Hepatocyte (in vitro differentiated cells): ENCODE results near the gene MANBA. TPM values are rescaled to one million over a fixed set of nuclear protein-coding genes. Genes with fewer than 3 reads are reported as not detected.

Source experiments
- DNase-seq: peaks from one replicate; pipeline ENCODE4 v3.0.0-alpha.2; 2016; ENCODE audit warnings: low spot score
- H2AFZ ChIP-seq: fragments of 200-600 bp; sonication (generic); 2 replicates; pipeline ENCODE4 v1.6.0; 2016; ENCODE audit warnings: antibody characterized with exemption, mild to moderate bottlenecking
- H3K27ac ChIP-seq: fragments of 200-600 bp; sonication (generic); 2 replicates; pipeline ENCODE4 v1.5.1; 2016; ENCODE audit warnings: mild to moderate bottlenecking
- H3K27me3 ChIP-seq: fragments of 200-600 bp; sonication (generic); 2 replicates; pipeline ENCODE4 v1.6.1; 2016
- H3K36me3 ChIP-seq: fragments of 200-600 bp; sonication (generic); replicated peaks from 2 replicates; pipeline ENCODE4 v1.5.1; 2016; ENCODE audit warnings: low read depth; ENCODE audit not compliant: insufficient read depth
- H3K4me1 ChIP-seq: fragments of 200-600 bp; sonication (generic); 2 replicates; pipeline ENCODE4 v1.5.1; 2016; ENCODE audit warnings: mild to moderate bottlenecking, moderate library complexity; ENCODE audit not compliant: insufficient read depth
- H3K4me2 ChIP-seq: fragments of 200-600 bp; sonication (generic); 2 replicates; pipeline ENCODE4 v1.6.0; 2016
- H3K4me3 ChIP-seq: fragments of 200-600 bp; sonication (generic); 2 replicates; pipeline ENCODE4 v1.5.1; 2016; ENCODE audit warnings: mild to moderate bottlenecking
- H3K79me2 ChIP-seq: fragments of 200-600 bp; sonication (generic); 2 replicates; pipeline ENCODE4 v1.6.0; 2017; ENCODE audit warnings: mild to moderate bottlenecking
- H3K9me2 ChIP-seq: fragments of 200-600 bp; sonication (generic); replicated peaks from 2 replicates; pipeline ENCODE4 v1.6.0; 2017; ENCODE audit warnings: mild to moderate bottlenecking; ENCODE audit not compliant: insufficient read depth
- H3K9me3 ChIP-seq: fragments of 200-600 bp; sonication (generic); 2 replicates; pipeline ENCODE4 v1.5.1; 2016; ENCODE audit warnings: low read depth, mild to moderate bottlenecking
- H4K20me1 ChIP-seq: fragments of 200-600 bp; sonication (generic); 2 replicates; pipeline ENCODE4 v1.6.0; 2016; ENCODE audit warnings: mild to moderate bottlenecking; ENCODE audit not compliant: insufficient read depth, poor library complexity, severe bottlenecking
- CTCF ChIP-seq: fragments of 200-600 bp; sonication (generic); IDR thresholded peaks from 2 replicates; pipeline ENCODE4 v1.5.1; 2016; ENCODE audit warnings: antibody characterized with exemption, mild to moderate bottlenecking; ENCODE audit not compliant: poor library complexity
- EZH2 ChIP-seq: fragments of 200-600 bp; sonication (generic); IDR thresholded peaks from 2 replicates; pipeline ENCODE4 v1.6.1; 2016; ENCODE audit warnings: antibody characterized with exemption, mild to moderate bottlenecking, borderline replicate concordance
- EZH2phosphoT487 ChIP-seq: fragments of 200-600 bp; sonication (generic); IDR thresholded peaks from one replicate; pipeline ENCODE4 v1.6.1; 2018; ENCODE audit warnings: antibody characterized with exemption, mild to moderate bottlenecking, low read depth, moderate library complexity; ENCODE audit not compliant: unreplicated experiment, severe bottlenecking
- WGBS: methylation state at CpG from one replicate; pipeline ENCODE4 v1.1.6; 2016; ENCODE audit warnings: low lambda C conversion rate; ENCODE audit errors: missing lambda C conversion rate; 5-methylcytosine and 5-hydroxymethylcytosine counted together
- polyA plus RNA-seq: library from polyadenylated mRNA; unstranded; fragments of >200 nt; fragmentation: Nextera tagmentation; extraction: Ambion mirVana; gene quantifications from 2 replicates; pipeline ENCODE4 v1.2.1, GENCODE V29; 2016
- total RNA-seq: library from RNA; depleted of rRNA; stranded (reverse); fragments of >200 nt; gene quantifications from 2 replicates; pipeline ENCODE4 v1.2.3, GENCODE V29; 2014

The MANBA gene
- total and polyA plus RNA-seq, 2 experiments from 2014 or later = 52.0 to 98.1 TPM

GRCh38 chr4:102787944-102788343 lies 27.2 kb upstream of the MANBA start:
- no peaks in the 10 kb centered on the region for H3K27me3 ChIP-seq
- no peaks in the 10 kb centered on the region for H3K4me1 ChIP-seq
- 95% methylated on average over 3 of the region's 3 CpGs for WGBS
- H3K36me3 ChIP-seq = no peaks in the 10 kb centered on the region
- H3K4me3 ChIP-seq = no peak overlapping the region
- no peak for TF ChIP-seq EZH2phosphoT487
- TF ChIP-seq EZH2 = no peak
- TF ChIP-seq CTCF = no peak
- no peak overlapping the region for H3K4me2 ChIP-seq
- no peaks in the 10 kb centered on the region for H3K9me2 ChIP-seq
- DNase-seq = no peak
- no peaks in the 10 kb centered on the region for H3K9me3 ChIP-seq
- H4K20me1 ChIP-seq = no peaks in the 10 kb centered on the region
- no peaks in the 10 kb centered on the region for H3K79me2 ChIP-seq
- H3K27ac ChIP-seq = no peak overlapping the region
- H2AFZ ChIP-seq = no peak overlapping the region

- Histone ChIP-seq H3K27me3 (no peaks in the 10 kb centered on the region), H3K27ac (no peak overlapping the region), H3K9me3 (no peaks in the 10 kb centered on the region), H3K79me2 (no peaks in the 10 kb centered on the region), H2AFZ (no peak overlapping the region), H3K4me1 (no peaks in the 10 kb centered on the region), H3K4me3 (no peak overlapping the region), H3K4me2 (no peak overlapping the region), H3K36me3 (no peaks in the 10 kb centered on the region), H4K20me1 (no peaks in the 10 kb centered on the region), H3K9me2 (no peaks in the 10 kb centered on the region)
- 95% methylated on average over 7 of the region's 7 CpGs for WGBS
- TF ChIP-seq CTCF = no peak
- TF ChIP-seq EZH2phosphoT487 = no peak
- no peak for TF ChIP-seq EZH2
- no peak for DNase-seq
Observed at GRCh38 chr4:102787096-102787881, 26.5 kb upstream of the MANBA start.

- H3K4me3 ChIP-seq = no peak overlapping the region
- 35% methylated on average over 1 of the region's 1 CpG for WGBS
- peaks cover 5% of the 10 kb centered on the region for H3K4me1 ChIP-seq
- H3K4me2 ChIP-seq = no peak overlapping the region
- H3K79me2 ChIP-seq = no peaks in the 10 kb centered on the region
- no peak for TF ChIP-seq CTCF
- no peak for TF ChIP-seq EZH2
- no peak overlapping the region for H3K27ac ChIP-seq
- H2AFZ ChIP-seq = no peak overlapping the region
- no peak for DNase-seq
- H3K9me3 ChIP-seq = no peaks in the 10 kb centered on the region
- no peaks in the 10 kb centered on the region for H3K9me2 ChIP-seq
- H3K27me3 ChIP-seq = no peaks in the 10 kb centered on the region
- H3K36me3 ChIP-seq = no peaks in the 10 kb centered on the region
- H4K20me1 ChIP-seq = no peaks in the 10 kb centered on the region
Observed at GRCh38 chr4:102786279-102786678, 25.5 kb upstream of the MANBA start.
